Skin epidermis (tissue), 12 donors: ENCODE results near the gene PLXNA2.

Source experiments
- H3K27ac ChIP-seq, 21 experiments: fragments of 200-600 bp; sonication (generic) in 11 of 21; one replicate each; pipeline ENCODE4 v1.5.0; 2020; ENCODE audit warnings: mild to moderate bottlenecking in 3 of 21, inconsistent platforms in 2 of 21, moderate library complexity in 2 of 21
- H3K4me3 ChIP-seq, 7 experiments: fragments of 200-600 bp; sonication (generic) in 2 of 7; one replicate each; pipeline ENCODE4 v1.5.0; 2020; ENCODE audit warnings: inconsistent platforms in 2 of 7, mild to moderate bottlenecking in 2 of 7, moderate library complexity in 1 of 7

The PLXNA2 gene

DNA sequence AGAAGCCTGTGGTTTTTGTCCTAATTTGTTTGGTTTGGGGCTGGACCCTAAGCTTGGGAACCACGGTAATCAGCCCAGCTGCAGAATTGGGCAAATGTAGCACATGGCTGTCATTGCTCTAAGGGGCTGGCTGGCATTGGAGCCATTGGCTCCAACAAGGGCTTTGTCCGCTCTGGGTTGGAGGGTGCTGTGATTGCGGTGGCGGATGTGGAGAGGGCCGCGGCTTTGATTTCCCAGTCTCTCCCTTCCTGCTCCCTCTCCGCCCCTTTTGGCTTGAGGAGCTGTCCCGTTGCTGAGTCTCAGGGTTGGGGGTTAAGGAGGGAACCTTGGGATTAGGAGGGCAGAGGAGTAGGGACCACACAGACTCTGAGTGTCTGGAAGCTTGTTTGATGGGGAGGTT, 241.5 kb downstream of the PLXNA2 start:
- Histone ChIP-seq H3K4me3 (no peak overlapping the region), H3K27ac (no peak overlapping the region)

DNA sequence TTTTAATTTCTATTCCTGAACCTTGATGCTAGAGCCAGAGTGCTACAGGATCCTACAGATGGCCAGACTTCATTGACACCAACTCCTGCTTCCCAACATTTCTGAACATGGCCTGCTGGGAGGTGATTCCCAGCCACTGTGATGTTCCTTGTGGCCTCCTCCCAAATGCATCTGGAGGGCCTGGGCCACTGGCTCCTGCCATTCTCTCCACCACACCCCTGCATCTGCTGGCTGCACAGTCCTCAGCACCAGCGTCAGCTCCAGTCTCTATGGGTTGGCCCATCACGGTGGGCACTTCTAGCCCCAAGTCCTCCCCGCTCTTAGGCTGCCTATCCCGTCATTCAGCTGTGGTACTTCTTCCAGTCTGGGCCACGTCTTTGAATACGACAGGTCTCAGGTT, 242.1 kb downstream of the PLXNA2 start:
- H3K27ac ChIP-seq, result no peak overlapping the region
- no peak overlapping the region for H3K4me3 ChIP-seq

- H3K27ac ChIP-seq, result no peak overlapping the region
- no peak overlapping the region for H3K4me3 ChIP-seq
These were observed 243.7 kb downstream of the PLXNA2 start for GRCh38 chr1:208000504-208000903.

DNA sequence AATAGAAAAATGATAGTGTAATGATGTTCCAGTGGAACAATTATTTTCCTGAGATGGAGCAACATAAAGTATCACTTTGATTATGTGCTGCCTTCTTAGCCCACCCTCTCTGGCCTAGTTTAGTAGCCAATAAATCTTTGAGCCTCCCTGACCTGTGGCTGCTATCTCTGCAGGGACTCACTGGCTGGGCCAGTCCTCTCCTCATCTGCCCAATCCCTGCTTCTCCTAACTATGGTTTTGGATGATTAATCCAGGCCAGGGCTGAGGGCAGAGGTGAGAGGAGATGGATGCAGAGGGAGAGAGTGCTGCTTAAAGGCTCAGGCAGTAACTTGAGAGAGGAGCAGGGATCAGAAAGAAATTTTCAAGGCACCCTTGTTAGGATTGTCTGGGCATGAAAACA, 244.2 kb downstream of the PLXNA2 start:
- H3K27ac ChIP-seq, result no peak overlapping the region

DNA sequence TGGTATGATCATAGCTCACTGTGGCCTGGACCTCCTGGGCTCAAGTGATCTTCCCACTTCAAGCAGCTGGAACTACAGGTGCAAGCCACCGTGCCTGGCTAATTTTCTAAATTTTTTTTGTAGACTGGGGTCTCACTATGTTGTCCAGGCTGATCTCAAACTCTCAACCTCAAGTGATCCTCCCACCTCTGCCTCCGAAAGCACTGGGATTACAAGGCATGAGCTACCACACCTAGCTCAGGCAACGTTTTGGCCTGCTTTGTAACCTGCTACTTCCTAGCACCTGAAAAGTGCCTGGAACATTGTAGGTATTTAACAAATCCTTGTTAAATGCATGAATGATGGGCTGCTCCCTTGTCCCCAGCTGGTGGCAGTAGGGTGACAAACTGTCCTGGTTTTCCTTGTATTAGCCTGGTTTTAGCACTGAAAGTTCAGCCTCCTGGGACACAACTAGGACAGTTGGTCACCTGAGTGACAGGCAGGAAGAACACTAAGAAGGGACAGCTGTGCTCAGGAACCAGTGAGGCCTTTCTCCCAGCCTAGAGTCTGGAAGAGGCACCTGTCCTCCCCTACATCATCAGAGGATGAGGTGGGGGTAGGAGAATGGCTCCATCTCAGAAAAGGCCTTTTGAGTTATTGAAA, 244.8 kb downstream of the PLXNA2 start:
- H3K4me3 ChIP-seq, result no peak overlapping the region
- H3K27ac ChIP-seq, result no peak overlapping the region

More for the DNA sequence above, 244.2 kb downstream of the PLXNA2 start:
- no peak overlapping the region for H3K4me3 ChIP-seq

GRCh38 chr1:207998691-207999090, 245.5 kb downstream of the PLXNA2 start:
- no peak overlapping the region for H3K27ac ChIP-seq
- H3K4me3 ChIP-seq, result no peak overlapping the region

GRCh38 chr1:207997486-207998268, 246.5 kb downstream of the PLXNA2 start:
- Histone ChIP-seq H3K4me3 (no peak overlapping the region), H3K27ac (no peak overlapping the region)

- Histone ChIP-seq H3K27ac (no peak overlapping the region), H3K4me3 (no peak overlapping the region)
These were observed 247.5 kb downstream of the PLXNA2 start for GRCh38 chr1:207996636-207997035.

- Histone ChIP-seq H3K4me3 (no peak overlapping the region), H3K27ac (no peak overlapping the region)
These were observed 248.6 kb downstream of the PLXNA2 start for GRCh38 chr1:207995576-207995975.

DNA sequence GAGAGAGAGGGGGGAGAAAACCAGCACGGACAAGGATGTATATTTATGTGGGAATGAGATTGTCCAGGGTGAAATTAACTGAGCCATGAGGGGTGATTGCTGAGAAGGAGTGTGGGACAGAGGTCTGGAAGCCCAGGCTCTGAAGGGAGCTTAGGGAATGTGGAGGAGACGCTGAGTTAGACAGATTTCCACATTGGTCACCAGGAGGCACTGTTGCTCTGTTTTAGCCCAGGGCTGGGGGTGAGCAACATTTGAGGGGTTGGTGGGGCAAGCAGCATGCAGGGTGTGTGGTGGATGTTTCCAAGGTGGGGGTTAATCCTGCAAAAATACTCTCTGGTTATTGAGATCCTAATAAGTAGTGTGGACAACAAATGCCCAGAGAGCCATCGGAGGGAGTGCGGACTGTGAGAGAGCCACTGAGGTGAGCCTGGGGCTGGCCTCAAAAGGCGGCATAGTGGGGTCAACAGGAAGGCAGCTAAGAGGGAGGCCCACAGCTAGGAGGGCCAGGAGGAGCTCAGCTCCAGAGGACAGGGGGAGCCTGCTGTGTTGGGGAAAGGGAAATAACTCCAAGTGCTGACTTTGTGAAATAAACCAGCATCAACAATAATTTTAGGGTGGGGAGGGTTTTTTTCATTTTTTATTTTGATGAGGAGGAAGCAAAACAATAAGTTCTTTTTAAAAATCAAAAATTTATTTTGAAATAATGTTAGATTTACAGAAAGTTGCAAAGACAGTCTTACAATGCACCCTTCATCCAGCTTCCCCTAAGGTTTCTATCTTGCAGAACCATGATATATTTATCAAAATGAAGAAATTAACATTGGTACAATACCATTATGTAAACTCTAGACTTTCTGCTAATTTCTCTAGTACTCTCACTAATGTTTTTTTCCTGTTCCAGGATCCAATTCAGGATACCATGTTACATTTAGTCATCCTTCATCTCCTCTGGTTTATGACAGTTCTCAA, 250.4 kb downstream of the PLXNA2 start:
- Histone ChIP-seq H3K4me3 (no peak overlapping the region), H3K27ac (no peak overlapping the region)

DNA sequence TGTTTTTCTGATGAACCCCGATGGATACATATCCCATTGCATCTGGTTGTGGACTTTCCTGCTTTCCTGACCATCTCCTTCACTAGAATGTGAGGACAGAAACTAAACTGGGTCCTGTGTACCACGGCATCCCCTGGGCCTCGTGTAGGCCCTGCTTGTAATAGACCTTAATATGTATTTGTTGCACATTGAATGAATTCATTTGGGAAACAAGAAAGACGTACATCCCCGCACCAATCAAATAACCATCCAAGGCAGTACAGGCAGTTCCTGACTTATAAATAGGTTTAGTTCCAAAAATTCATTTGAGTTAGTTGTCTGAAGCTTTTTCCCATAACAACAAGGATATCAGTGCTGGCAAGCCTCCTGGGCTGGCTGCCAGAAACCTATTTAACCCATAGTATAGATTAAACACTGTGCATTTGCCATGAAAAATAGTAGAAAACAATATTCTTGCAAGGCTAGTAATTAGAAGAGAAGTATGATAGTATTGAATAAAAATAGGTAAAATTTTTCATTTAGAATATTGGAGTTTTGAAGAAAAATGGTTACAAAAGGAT, 251.4 kb downstream of the PLXNA2 start:
- no peak overlapping the region for H3K27ac ChIP-seq
- no peak overlapping the region for H3K4me3 ChIP-seq

GRCh38 chr1:207991583-207992026, 252.6 kb downstream of the PLXNA2 start:
- Histone ChIP-seq H3K4me3 (no peak overlapping the region), H3K27ac (no peak overlapping the region)

- no peak overlapping the region for H3K4me3 ChIP-seq
- H3K27ac ChIP-seq, result no peak overlapping the region
These were observed 253.2 kb downstream of the PLXNA2 start for GRCh38 chr1:207990876-207991582.

- H3K4me3 ChIP-seq, result no peak overlapping the region
- no peak overlapping the region for H3K27ac ChIP-seq
These were observed 253.7 kb downstream of the PLXNA2 start for GRCh38 chr1:207990455-207990854.

GRCh38 chr1:207988326-207989165, 255.6 kb downstream of the PLXNA2 start:
- no peak overlapping the region for H3K4me3 ChIP-seq

DNA sequence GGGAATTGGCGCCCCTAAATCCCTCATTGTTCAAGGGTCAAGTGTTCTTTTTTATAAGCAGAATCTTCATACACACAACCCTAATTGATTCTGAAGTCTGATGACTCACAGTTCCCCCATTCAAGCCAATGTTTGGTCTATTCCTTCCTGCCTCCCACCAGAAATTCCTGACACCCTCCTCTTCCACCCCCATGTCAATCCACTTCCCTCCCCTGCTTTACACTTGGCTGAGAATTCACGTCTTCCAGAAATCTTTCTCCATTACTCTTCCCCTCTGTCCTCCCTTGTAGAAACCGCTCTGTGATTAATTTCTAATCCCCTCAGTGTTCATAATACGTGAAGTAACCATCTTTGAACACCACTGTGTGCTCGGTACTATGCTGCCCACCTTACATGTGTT, 257.0 kb downstream of the PLXNA2 start:
- no peak overlapping the region for H3K4me3 ChIP-seq
- H3K27ac ChIP-seq, result no peak overlapping the region

More at GRCh38 chr1:207988326-207989165, 255.6 kb downstream of the PLXNA2 start:
- H3K27ac ChIP-seq, result no peak overlapping the region

GRCh38 chr1:207985996-207986395, 258.2 kb downstream of the PLXNA2 start:
- H3K27ac ChIP-seq, result no peak overlapping the region
- H3K4me3 ChIP-seq, result no peak overlapping the region

DNA sequence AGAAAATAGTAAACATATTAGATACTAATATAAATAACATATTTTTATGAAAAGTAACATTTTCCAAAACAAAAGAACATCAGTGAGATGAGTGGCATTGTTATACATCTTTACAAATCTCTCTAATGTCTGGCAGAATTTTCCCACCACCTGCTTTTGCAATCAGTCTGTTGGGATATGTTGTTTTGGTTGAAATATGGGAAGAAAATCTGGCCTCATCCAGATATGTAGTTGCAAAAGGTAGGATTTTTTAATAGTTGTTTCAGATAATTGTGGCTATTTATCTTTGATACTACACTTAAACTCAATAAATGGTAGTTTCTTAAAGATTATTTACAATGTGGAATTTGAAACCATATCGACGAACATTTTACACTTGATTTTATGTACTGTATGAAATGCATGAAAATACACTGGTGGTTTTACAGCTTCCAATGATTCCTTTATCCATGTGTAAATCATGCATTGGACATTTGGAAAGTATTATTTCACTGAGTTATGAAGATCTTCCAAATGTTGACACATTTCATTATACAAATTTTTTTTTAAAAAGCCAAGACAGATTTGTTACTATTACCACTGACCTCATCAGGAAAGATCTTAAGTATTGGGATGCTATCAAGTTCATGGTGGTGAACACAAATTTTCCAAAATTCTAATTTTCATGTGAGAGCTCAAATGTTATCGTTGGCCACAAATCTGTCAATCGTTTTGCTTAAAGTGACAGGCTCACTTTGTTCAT, 259.2 kb downstream of the PLXNA2 start:
- H3K27ac ChIP-seq, result no peak overlapping the region
- no peak overlapping the region for H3K4me3 ChIP-seq
